Measurements from ENCODE around the gene SEPTIN8. TPM values are rescaled to one million over a fixed set of nuclear protein-coding genes. Genes with fewer than 3 reads are reported as not detected.
A peak's percentile ranks its signal among the peaks of the same experiment; 100 is the strongest.

The SEPTIN8 gene
- total and polyA plus RNA-seq, 10 of the 15 experiments (the other 5 are each of a cell fraction or from before 2014, with no cell fraction given): 6.1 to 96.1 (median 29.4) TPM

- Histone ChIP-seq H4K20me1 (ENCODE audit: control insufficient read depth, insufficient read depth) (no peaks in the 10 kb centered on the region), H3K4me2 (ENCODE audit: control insufficient read depth, insufficient read depth) (no peak overlapping the region), H3K36me3 (ENCODE audit: control insufficient read depth in 2 of 2, insufficient read depth in 2 of 2, low read length in 1 of 2) (no peaks in the 10 kb centered on the region), H3K9ac (ENCODE audit: control insufficient read depth, insufficient read depth, low read length) (no peak overlapping the region), H3K9me3 (replicated peaks; ENCODE audit: control insufficient read depth, insufficient read depth, low read length) (no peaks in the 10 kb centered on the region; the same call in 2 of the 3 replicates), H3K4me1 (ENCODE audit: control insufficient read depth, insufficient read depth, low read length) (peaks cover 25% of the 10 kb centered on the region), H3K27me3 (replicated peaks in 1 of 2; ENCODE audit: control insufficient read depth in 2 of 2, insufficient read depth in 2 of 2, low read length in 1 of 2) (no peaks in the 10 kb centered on the region), H3K79me2 (ENCODE audit: control insufficient read depth, insufficient read depth, low read length) (no peaks in the 10 kb centered on the region; the same call in 1 of the 2 replicates), H3K27ac (ENCODE audit: control insufficient read depth, insufficient read depth) (no peak overlapping the region), H3K4me3 (no peak overlapping the region), H2AFZ (ENCODE audit: control insufficient read depth, low read depth, low read length) (no peak overlapping the region; the same call in 1 of the 2 replicates)
- POLR2A ChIA-PET: interaction anchor here (0.7 to 9.6 kb wide), 7 partner anchors 11 to 222 kb away, joined by 4 to 56 read pairs (median 16); partner anchors contain the start of genes KIF3A and SEPTIN8
- DNase-seq (ENCODE audit: low read depth, low spot score): no peak
- intact Hi-C loops (cut with micrococcal nuclease; ENCODE audit: unreplicated experiment): no loop called here
- RAD21 ChIA-PET (ENCODE audit: unreplicated experiment): interaction anchor here (0.7 to 10.5 kb wide), 8 partner anchors 12 to 90 kb away, joined by 3 to 127 read pairs (median 6); partner anchors contain the start of genes IL13 and KIF3A
- BruUV-seq (replicated peaks): TSS peak; percentile 63
- no peak for TF ChIP-seq BRCA1 (IDR thresholded peaks at IDR 0.05; ENCODE audit: low read depth, low read length)
- no peak for TF ChIP-seq ZNF384 (IDR thresholded peaks at IDR 0.05; ENCODE audit: borderline replicate concordance, low read depth, low read length)
- TF ChIP-seq, protein P1, sequence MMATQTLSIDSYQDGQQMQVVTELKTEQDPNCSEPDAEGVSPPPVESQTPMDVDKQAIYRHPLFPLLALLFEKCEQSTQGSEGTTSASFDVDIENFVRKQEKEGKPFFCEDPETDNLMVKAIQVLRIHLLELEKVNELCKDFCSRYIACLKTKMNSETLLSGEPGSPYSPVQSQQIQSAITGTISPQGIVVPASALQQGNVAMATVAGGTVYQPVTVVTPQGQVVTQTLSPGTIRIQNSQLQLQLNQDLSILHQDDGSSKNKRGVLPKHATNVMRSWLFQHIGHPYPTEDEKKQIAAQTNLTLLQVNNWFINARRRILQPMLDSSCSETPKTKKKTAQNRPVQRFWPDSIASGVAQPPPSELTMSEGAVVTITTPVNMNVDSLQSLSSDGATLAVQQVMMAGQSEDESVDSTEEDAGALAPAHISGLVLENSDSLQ (IDR thresholded peaks at IDR 0.05): no peak
- TF ChIP-seq FOXK2 (IDR thresholded peaks at IDR 0.05): no peak
- TF ChIP-seq, protein P2, sequence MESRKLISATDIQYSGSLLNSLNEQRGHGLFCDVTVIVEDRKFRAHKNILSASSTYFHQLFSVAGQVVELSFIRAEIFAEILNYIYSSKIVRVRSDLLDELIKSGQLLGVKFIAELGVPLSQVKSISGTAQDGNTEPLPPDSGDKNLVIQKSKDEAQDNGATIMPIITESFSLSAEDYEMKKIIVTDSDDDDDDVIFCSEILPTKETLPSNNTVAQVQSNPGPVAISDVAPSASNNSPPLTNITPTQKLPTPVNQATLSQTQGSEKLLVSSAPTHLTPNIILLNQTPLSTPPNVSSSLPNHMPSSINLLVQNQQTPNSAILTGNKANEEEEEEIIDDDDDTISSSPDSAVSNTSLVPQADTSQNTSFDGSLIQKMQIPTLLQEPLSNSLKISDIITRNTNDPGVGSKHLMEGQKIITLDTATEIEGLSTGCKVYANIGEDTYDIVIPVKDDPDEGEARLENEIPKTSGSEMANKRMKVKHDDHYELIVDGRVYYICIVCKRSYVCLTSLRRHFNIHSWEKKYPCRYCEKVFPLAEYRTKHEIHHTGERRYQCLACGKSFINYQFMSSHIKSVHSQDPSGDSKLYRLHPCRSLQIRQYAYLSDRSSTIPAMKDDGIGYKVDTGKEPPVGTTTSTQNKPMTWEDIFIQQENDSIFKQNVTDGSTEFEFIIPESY (IDR thresholded peaks at IDR 0.05): no peak
- TF ChIP-seq RAD51 (IDR thresholded peaks at IDR 0.05): no peak
- no peak for TF ChIP-seq GABPA (IDR thresholded peaks at IDR 0.05; ENCODE audit: low read depth)
- TF ChIP-seq RFX5 (IDR thresholded peaks at IDR 0.05; ENCODE audit: low read depth, low read length): no peak
- TF ChIP-seq, protein P3, sequence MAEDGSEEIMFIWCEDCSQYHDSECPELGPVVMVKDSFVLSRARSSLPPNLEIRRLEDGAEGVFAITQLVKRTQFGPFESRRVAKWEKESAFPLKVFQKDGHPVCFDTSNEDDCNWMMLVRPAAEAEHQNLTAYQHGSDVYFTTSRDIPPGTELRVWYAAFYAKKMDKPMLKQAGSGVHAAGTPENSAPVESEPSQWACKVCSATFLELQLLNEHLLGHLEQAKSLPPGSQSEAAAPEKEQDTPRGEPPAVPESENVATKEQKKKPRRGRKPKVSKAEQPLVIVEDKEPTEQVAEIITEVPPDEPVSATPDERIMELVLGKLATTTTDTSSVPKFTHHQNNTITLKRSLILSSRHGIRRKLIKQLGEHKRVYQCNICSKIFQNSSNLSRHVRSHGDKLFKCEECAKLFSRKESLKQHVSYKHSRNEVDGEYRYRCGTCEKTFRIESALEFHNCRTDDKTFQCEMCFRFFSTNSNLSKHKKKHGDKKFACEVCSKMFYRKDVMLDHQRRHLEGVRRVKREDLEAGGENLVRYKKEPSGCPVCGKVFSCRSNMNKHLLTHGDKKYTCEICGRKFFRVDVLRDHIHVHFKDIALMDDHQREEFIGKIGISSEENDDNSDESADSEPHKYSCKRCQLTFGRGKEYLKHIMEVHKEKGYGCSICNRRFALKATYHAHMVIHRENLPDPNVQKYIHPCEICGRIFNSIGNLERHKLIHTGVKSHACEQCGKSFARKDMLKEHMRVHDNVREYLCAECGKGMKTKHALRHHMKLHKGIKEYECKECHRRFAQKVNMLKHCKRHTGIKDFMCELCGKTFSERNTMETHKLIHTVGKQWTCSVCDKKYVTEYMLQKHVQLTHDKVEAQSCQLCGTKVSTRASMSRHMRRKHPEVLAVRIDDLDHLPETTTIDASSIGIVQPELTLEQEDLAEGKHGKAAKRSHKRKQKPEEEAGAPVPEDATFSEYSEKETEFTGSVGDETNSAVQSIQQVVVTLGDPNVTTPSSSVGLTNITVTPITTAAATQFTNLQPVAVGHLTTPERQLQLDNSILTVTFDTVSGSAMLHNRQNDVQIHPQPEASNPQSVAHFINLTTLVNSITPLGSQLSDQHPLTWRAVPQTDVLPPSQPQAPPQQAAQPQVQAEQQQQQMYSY (CRISPR knock-in tag; IDR thresholded peaks at IDR 0.05): no peak
- no peak for TF ChIP-seq ZZZ3 (IDR thresholded peaks at IDR 0.05; ENCODE audit: control insufficient read depth, insufficient read length, low read depth)
- TF ChIP-seq CHD1 (IDR thresholded peaks at IDR 0.05; ENCODE audit: low read depth, low read length): no peak
- no peak for TF ChIP-seq JUND (IDR thresholded peaks at IDR 0.05; ENCODE audit: low read depth, low read length)
- TF ChIP-seq SREBF1 (IDR thresholded peaks at IDR 0.05; ENCODE audit: low read length): no peak
- TF ChIP-seq SP1 (IDR thresholded peaks at IDR 0.05; ENCODE audit: low read depth, low read length): no peak
- TF ChIP-seq SIX5 (IDR thresholded peaks at IDR 0.05; ENCODE audit: low read depth, low read length, severe bottlenecking): no peak
- TF ChIP-seq RB1 (IDR thresholded peaks at IDR 0.05; ENCODE audit: borderline replicate concordance): no peak
- 98% methylated on average over 10 of the region's 10 CpGs for WGBS (ENCODE audit: insufficient coverage, insufficient replicate concordance, low lambda C conversion rate, missing lambda C conversion rate)
- ATAC-seq: no peak
- CTCF ChIA-PET: interaction anchor here (0.6 to 5.5 kb wide), 9 partner anchors 16 to 416 kb away, joined by 3 to 54 read pairs (median 4); no protein-coding TSS in a partner anchor
- SMC1A ChIA-PET (ENCODE audit: uncharacterized antibody, unreplicated experiment): interaction anchor here (0.7 to 11.1 kb wide), 10 partner anchors 8 to 85 kb away, joined by 3 to 88 read pairs (median 4); partner anchors contain the start of genes KIF3A and SEPTIN8
- in situ Hi-C loops (cut with MboI): no loop called here
- FAIRE-seq: no peak
These were observed 28.5 kb downstream of the SEPTIN8 start for GRCh38 chr5:132748522-132749000.

All from GM12878 (cell line).